Stimulated activated effector memory CD8-positive, alpha-beta T cell treated with anti-CD3 and anti-CD28 coated beads, Interleukin-12 subunit alpha, Interleukin-12 subunit beta, amount 100 ng/mL, for 72 hours (primary cell): ENCODE data around the gene C8A.

ENCODE experiments used
- ATAC-seq: fragments of 150-1000 bp; cut with Tn5 transposase; 2 replicates; pipeline ENCODE4 v1.10.0; 2021
- DNase-seq, 2 donors: peaks; one replicate each; pipeline ENCODE4 v3.0.0; 2021 to 2022; ENCODE audit warnings: low spot score in 2 of 2
- H3K27ac Mint-ChIP-seq: one replicate; pipeline ENCODE4 v1.8.0; 2022; ENCODE audit warnings: mild to moderate bottlenecking, mixed read lengths
- H3K36me3 Mint-ChIP-seq: one replicate; pipeline ENCODE4 v1.8.0; 2022; ENCODE audit warnings: mild to moderate bottlenecking, mixed read lengths
- H3K4me1 Mint-ChIP-seq: one replicate; pipeline ENCODE4 v1.8.0; 2022; ENCODE audit warnings: mixed read lengths
- H3K4me3 Mint-ChIP-seq: one replicate; pipeline ENCODE4 v1.8.0; 2022; ENCODE audit warnings: mild to moderate bottlenecking, mixed read lengths
- H3K9me3 Mint-ChIP-seq: one replicate; pipeline ENCODE4 v1.8.0; 2022; ENCODE audit warnings: mixed read lengths

C8A gene

GRCh38 chr1:56898005-56898373 is 43.4 kb downstream of the C8A start:
- Mint-ChIP-seq H3K9me3 (no peaks in the 10 kb centered on the region), H3K36me3 (no peaks in the 10 kb centered on the region), H3K27ac (no peak overlapping the region), H3K4me1 (no peaks in the 10 kb centered on the region), H3K4me3 (no peak overlapping the region)
- DNase-seq (no peak), ATAC-seq (no peak)

GRCh38 chr1:56898879-56899278 is 44.3 kb downstream of the C8A start:
- Mint-ChIP-seq H3K4me1 (no peaks in the 10 kb centered on the region), H3K9me3 (no peaks in the 10 kb centered on the region), H3K27ac (no peak overlapping the region), H3K4me3 (no peak overlapping the region), H3K36me3 (no peaks in the 10 kb centered on the region)
- ATAC-seq (no peak), DNase-seq (no peak)

GRCh38 chr1:56901716-56902115 is 47.1 kb downstream of the C8A start:
- H3K27ac Mint-ChIP-seq: no peak overlapping the region
- ATAC-seq (peak; percentile 11), DNase-seq (no peak)
- no peak overlapping the region for H3K4me3 Mint-ChIP-seq
- no peaks in the 10 kb centered on the region for H3K4me1 Mint-ChIP-seq
- no peaks in the 10 kb centered on the region for H3K9me3 Mint-ChIP-seq
- H3K36me3 Mint-ChIP-seq: no peaks in the 10 kb centered on the region

GRCh38 chr1:56903778-56904177 is 49.2 kb downstream of the C8A start:
- Mint-ChIP-seq H3K36me3 (no peaks in the 10 kb centered on the region), H3K27ac (no peak overlapping the region), H3K4me1 (no peaks in the 10 kb centered on the region), H3K4me3 (no peak overlapping the region), H3K9me3 (no peaks in the 10 kb centered on the region)
- no peak for DNase-seq
- ATAC-seq: no peak

GRCh38 chr1:56904663-56905397 is 50.2 kb downstream of the C8A start:
- Mint-ChIP-seq H3K27ac (no peak overlapping the region), H3K9me3 (no peaks in the 10 kb centered on the region), H3K4me1 (peaks cover 5% of the 10 kb centered on the region), H3K36me3 (no peaks in the 10 kb centered on the region), H3K4me3 (no peak overlapping the region)
- DNase-seq (no peak), ATAC-seq (no peak)

GRCh38 chr1:56905667-56906066 is 51.1 kb downstream of the C8A start:
- DNase-seq (no peak), ATAC-seq (no peak)
- H3K4me3 Mint-ChIP-seq: no peak overlapping the region
- no peaks in the 10 kb centered on the region for H3K36me3 Mint-ChIP-seq
- peaks cover 5% of the 10 kb centered on the region for H3K4me1 Mint-ChIP-seq
- no peaks in the 10 kb centered on the region for H3K9me3 Mint-ChIP-seq
- no peak overlapping the region for H3K27ac Mint-ChIP-seq

- H3K4me3 Mint-ChIP-seq: no peak overlapping the region
- peaks cover 5% of the 10 kb centered on the region for H3K4me1 Mint-ChIP-seq
- DNase-seq: no peak
- H3K9me3 Mint-ChIP-seq: no peaks in the 10 kb centered on the region
- no peak for ATAC-seq
- H3K27ac Mint-ChIP-seq: no peak overlapping the region
- no peaks in the 10 kb centered on the region for H3K36me3 Mint-ChIP-seq
These were observed 54.1 kb downstream of the C8A start for GRCh38 chr1:56908619-56909221.

GRCh38 chr1:56910441-56910985 is 55.9 kb downstream of the C8A start:
- H3K4me3 Mint-ChIP-seq: no peak overlapping the region
- H3K27ac Mint-ChIP-seq: no peak overlapping the region
- H3K9me3 Mint-ChIP-seq: no peaks in the 10 kb centered on the region
- DNase-seq: no peak
- H3K36me3 Mint-ChIP-seq: no peaks in the 10 kb centered on the region
- H3K4me1 Mint-ChIP-seq: peaks cover 5% of the 10 kb centered on the region
- ATAC-seq: peak; percentile 19

GRCh38 chr1:56911098-56911938 is 56.7 kb downstream of the C8A start:
- no peaks in the 10 kb centered on the region for H3K36me3 Mint-ChIP-seq
- DNase-seq (no peak), ATAC-seq (no peak)
- H3K27ac Mint-ChIP-seq: no peak overlapping the region
- peaks cover 5% of the 10 kb centered on the region for H3K4me1 Mint-ChIP-seq
- H3K9me3 Mint-ChIP-seq: no peaks in the 10 kb centered on the region
- no peak overlapping the region for H3K4me3 Mint-ChIP-seq

GRCh38 chr1:56912325-56912724 is 57.7 kb downstream of the C8A start:
- DNase-seq (no peak), ATAC-seq (no peak)
- H3K9me3 Mint-ChIP-seq: no peaks in the 10 kb centered on the region
- no peaks in the 10 kb centered on the region for H3K36me3 Mint-ChIP-seq
- H3K4me1 Mint-ChIP-seq: peaks cover 5% of the 10 kb centered on the region
- H3K27ac Mint-ChIP-seq: no peak overlapping the region
- H3K4me3 Mint-ChIP-seq: no peak overlapping the region

GRCh38 chr1:56915960-56916359 is 61.4 kb downstream of the C8A start:
- no peaks in the 10 kb centered on the region for H3K36me3 Mint-ChIP-seq
- ATAC-seq (no peak), DNase-seq (no peak)
- H3K4me3 Mint-ChIP-seq: no peak overlapping the region
- no peak overlapping the region for H3K27ac Mint-ChIP-seq
- H3K4me1 Mint-ChIP-seq: no peaks in the 10 kb centered on the region
- no peaks in the 10 kb centered on the region for H3K9me3 Mint-ChIP-seq

- H3K4me3 Mint-ChIP-seq: no peak overlapping the region
- DNase-seq (no peak), ATAC-seq (no peak)
- no peaks in the 10 kb centered on the region for H3K36me3 Mint-ChIP-seq
- H3K9me3 Mint-ChIP-seq: no peaks in the 10 kb centered on the region
- H3K27ac Mint-ChIP-seq: no peak overlapping the region
- H3K4me1 Mint-ChIP-seq: no peaks in the 10 kb centered on the region
These were observed 62.0 kb downstream of the C8A start for GRCh38 chr1:56916630-56917029.

GRCh38 chr1:56917356-56917755 is 62.8 kb downstream of the C8A start:
- no peaks in the 10 kb centered on the region for H3K9me3 Mint-ChIP-seq
- no peaks in the 10 kb centered on the region for H3K4me1 Mint-ChIP-seq
- peak; percentile 22 for ATAC-seq
- no peak overlapping the region for H3K27ac Mint-ChIP-seq
- DNase-seq: no peak
- H3K4me3 Mint-ChIP-seq: no peak overlapping the region
- no peaks in the 10 kb centered on the region for H3K36me3 Mint-ChIP-seq

GRCh38 chr1:56920591-56921001 is 66.0 kb downstream of the C8A start:
- Mint-ChIP-seq H3K9me3 (no peaks in the 10 kb centered on the region), H3K36me3 (no peaks in the 10 kb centered on the region), H3K27ac (no peak overlapping the region), H3K4me3 (no peak overlapping the region), H3K4me1 (no peaks in the 10 kb centered on the region)
- no peak for ATAC-seq
- no peak for DNase-seq

GRCh38 chr1:56921479-56921878 is 66.9 kb downstream of the C8A start:
- no peak for ATAC-seq
- no peaks in the 10 kb centered on the region for H3K4me1 Mint-ChIP-seq
- DNase-seq: no peak
- no peaks in the 10 kb centered on the region for H3K9me3 Mint-ChIP-seq
- H3K4me3 Mint-ChIP-seq: no peak overlapping the region
- H3K27ac Mint-ChIP-seq: no peak overlapping the region
- H3K36me3 Mint-ChIP-seq: no peaks in the 10 kb centered on the region
